Activated CD4-positive, CD25-positive, alpha-beta regulatory T cell treated with anti-CD3 and anti-CD28 coated beads, Interleukin-2, amount 50 U/mL, for 72 hours (primary cell): ENCODE measurements around the gene RIPOR3.
"Not testable (repeated sequence)": the region's sequence is repeated elsewhere in the genome, so short reads cannot be mapped to it uniquely, and the experiment has no call there.

Experiments
- DNase-seq: peaks from one replicate; pipeline ENCODE4 v3.0.0; 2021

Gene RIPOR3

DNA sequence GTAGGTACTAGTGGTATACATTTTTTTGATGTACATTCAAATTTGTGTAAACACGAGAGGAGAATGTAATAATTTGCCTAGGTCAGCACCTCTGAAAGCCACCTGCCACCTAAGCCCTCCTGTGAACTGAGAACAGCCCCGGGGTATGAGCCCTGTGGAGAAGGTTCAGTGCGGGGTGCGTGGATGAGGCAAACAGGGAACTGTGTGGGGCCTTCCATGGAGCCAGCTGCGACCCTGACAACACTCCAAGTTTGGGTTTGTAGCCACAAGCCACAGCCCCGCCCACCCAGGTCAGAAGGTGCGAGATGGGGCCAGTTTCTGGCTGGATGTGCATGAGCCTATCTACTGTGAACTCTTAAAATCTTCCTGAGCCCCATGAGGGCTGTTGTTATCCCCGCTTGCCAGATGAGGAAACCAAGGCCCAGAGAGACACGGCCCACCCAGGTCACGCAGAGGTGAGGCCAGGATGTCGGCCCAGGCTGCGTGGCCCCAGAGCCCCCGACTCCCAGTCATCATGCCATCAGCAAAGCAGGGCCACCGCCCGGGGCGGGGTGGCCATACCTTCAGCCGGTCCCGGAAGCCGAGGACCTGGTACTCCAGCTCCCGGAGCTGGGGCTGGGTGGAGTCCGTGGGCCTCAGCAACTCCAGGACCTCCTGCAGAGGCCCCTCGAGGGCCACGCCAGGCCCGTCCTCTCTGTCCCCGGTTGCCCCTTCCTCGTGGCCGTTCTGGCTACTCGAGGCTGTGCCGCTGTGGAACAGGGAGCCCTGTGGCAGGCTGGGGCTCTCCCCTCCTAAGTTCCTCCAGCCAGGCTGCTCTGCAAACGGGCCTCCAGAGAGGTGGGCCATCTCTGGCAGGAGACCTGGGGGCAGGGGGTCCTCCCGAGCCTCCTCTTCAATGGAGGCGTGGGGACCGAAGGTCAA lies 89.6 kb downstream of the RIPOR3 start:
- no peak for DNase-seq

DNA sequence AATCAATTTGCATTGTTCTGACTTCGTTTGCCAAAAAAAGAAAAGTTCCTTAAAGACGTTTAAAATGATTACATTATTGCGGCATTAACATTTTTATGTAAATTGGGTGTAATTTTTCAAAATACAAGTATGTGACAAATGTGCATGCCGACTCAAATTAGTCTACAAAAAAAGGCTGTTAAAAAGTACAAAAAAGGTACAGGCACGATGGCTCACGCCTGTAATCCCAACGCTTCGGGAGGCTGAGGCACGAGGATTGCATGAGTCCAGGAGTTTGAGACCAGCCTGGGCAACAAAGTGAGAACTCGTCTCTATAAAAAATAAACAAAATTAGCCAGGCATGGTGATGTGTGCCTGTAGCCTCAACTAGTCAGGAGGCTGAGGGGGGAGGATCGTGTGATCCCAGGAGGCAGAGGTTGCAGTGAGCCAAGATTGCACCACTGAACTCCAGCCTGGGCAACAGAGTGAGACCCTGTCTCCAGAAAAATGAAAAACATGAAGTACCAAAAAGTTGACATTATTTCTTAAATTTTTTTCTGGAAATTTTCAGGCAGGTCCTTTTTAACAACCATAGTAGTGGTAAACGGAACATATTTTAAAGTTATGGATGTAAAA lies 91.0 kb downstream of the RIPOR3 start:
- DNase-seq: no peak

DNA sequence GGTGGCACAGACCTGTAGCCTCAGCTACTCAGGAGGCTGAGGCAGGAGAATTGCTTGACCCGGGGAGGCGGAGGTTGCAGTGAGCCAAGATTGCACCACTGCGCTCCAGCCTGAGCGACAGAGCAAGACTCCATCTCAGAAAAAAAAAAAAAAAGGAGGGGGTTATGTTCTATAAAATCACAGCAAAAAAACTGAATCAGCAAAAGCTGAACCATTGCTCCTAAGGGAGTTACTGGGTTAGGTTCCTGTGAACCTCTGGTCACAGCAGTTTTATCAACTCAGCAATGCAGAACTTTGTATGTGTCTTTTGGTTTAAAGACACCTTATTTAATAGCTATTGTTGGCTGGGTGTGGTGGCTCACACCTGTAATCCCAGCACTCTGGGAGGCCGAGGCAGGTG lies 92.6 kb downstream of the RIPOR3 start:
- not testable (repeated sequence) for DNase-seq

DNA sequence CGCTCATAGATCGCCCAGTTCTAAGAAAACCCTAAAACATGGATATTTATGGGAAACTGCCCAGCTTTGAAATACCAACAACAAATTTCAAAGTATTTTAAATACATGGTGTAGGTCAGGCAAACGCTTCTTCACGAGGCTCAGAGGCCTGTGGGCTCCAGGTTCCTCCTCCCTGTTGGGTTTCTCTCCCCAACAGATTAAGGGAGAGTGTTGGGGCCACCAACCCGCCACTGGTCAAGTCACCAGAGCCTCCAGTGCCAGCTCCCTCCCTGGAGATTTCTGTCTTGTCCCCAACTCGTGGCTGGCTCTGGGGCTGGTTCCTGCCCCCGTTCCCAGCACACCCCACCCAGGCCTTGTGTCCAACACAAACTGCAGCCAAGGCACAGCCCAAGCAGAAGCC lies 93.3 kb downstream of the RIPOR3 start:
- no peak for DNase-seq

DNA sequence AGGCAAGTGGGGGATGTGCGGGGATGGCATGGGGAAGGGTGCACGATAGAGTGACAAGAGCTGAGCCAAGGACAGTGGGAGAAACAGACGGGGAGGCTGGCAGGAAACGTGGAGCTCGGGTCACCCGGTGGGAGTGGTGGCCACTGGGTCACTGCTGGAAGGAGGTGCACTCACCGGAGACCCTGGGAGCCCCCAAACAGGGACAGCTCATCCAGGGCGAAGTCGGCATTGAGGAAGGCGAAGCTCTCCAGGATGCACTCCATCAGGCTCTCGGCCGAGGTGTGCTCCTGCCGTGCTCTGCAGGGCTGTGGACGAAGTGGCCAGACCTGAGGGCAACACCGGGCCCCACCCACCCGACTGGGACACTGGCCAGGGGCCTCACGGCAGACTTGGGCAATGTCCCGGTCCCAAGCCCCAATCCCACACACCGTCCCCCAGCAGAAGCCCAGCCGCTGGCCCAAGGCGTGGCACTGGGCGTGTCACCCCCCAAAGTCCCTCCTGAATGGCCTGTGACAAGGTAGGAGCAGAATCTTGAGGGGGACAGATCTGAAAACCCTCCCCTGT lies 93.9 kb downstream of the RIPOR3 start:
- DNase-seq: no peak

DNA sequence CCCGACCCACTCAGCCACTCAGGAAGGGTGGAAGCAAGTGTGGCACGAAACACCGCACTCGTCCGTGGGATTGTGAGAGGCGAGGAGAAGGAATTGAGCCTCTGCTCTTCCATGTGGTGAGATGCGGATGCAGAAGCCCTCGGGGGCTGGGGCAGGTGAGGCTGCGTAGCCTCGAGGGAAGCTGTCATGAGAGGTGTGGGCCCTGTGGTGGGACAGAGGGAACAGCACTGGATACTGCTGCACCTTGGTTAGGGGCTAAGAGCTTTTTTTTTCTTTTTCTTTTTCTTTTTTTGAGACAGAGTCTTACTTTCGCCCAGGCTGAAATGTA lies 94.7 kb downstream of the RIPOR3 start:
- no peak for DNase-seq

DNA sequence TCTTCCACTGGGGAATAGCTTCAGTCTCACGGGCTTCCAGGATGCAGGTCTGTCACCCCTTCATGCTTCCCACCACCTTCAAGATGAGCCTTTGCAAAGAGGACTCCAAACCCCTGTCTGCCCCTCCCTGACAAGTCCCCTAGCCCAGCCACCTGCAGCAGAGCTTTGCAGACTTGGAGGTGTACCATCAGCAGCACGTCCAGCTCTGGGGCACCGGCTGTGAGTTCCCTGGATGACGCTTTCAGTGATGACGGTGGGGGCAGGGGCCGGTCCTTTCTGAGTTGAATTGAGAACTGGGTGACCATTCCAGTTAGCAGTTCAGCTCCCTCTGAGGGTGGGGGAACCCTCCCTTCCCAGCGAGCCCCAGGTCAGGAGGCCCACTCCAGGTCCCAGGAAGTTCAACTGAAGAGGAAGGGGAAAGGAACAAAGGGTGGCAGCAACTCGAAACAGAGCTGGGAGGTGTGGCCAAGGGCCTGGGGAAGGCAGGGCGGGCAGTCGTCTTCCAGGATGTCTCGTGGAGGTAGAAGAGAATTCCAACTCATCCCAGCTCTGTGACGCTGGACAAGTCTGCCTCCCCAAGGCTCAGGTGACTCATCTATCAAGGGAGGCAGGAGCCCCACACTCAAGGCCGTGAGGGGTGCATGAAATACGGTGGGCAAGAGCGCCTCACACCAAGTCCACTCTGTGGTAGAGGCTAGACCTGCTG lies 95.2 kb downstream of the RIPOR3 start:
- DNase-seq: no peak

DNA sequence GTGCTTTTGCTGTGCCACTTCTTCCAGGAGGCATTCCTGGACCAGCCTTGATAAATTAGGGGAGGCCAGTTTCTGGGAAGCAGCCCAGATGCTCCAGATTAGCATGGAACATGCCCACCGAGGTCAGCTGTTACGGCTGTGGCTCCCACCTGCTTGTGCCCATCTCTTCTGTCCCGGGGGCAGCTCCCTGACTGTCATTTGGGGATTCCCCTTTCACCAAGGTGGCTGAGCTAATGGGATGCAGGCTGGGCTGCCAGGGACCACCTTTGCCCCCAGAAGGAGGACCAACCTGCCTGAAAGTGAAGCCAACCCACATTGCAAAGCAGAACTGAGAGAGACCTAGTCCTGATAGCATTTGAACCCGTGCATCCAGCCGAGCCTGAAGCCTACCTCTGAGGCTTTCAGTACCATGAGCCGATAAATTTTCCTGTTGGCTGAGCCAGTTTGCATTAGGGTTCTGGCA lies 95.9 kb downstream of the RIPOR3 start:
- DNase-seq: no peak

DNA sequence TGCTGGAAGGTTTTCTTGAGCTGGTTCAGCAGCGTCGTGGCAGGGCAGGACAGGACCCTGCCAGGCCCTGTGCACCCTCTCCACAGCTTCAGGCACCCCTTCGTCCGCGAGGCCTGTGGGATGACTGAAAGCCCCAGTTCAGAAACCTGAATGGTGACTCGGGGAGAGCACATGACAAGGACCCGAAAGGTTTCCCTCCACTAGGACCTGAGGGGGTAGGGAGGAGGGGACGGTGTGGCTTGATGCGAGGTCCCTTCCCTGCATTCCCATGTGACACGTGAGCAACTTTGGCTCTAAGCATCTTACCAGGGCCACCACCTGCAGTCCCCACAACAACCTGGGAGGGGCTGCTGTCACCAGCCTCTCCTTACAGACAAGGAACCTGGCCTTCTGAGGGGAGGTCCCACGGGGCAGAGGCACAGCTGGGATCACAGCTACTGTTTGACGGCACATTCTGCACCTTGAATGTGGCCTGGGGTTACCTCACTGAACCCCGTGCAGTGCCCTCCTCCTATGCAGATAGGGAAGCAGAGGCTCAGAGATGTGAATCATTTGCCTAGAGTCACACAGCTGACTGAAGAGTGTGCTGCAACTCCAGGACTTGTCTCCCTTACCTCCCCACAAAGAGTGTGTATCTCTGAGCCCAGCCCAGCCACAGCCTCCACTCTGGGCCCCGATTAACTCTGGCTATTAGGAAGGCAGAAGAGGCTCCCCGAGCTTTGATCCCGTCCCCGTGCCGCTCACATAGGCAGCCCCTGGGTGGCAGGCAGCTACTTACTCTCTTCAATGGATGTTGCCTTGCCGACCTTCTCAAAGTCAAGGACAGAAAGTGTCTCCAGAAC lies 96.5 kb downstream of the RIPOR3 start:
- no peak for DNase-seq

DNA sequence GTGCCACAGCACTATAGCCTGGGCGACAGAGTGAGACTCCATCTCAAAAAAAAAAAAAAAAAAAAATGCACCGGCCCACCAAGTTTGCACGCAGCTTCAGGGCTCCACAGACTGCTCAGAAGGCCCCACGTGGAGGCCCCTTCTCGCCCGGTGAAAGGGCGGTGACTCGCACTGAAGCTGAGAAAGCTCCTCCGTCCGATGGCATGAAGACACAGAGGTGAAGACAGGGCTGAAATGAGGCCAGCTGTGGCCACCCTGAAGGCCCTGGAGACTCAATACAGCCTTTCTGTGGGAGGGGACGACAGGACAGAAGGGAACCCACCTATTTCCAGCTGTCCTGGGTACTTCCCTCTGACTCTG lies 97.1 kb downstream of the RIPOR3 start:
- no peak for DNase-seq

DNA sequence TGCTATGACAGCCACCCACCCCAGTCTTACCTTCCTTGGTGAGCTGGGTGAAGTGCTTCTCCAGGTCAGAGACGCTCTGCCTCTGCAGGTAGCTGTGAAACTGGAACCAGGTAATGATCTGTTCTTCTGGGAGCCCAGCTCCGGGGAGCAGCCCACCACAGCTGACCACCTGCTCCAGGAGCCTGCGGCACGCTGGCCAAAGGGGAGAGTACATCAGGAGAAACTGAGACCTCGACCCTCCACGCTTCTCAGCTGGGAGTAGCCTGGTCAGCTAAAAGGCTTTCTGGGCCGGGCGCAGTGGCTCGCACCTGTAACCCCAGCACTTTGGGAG lies 98.4 kb downstream of the RIPOR3 start:
- DNase-seq: no peak

DNA sequence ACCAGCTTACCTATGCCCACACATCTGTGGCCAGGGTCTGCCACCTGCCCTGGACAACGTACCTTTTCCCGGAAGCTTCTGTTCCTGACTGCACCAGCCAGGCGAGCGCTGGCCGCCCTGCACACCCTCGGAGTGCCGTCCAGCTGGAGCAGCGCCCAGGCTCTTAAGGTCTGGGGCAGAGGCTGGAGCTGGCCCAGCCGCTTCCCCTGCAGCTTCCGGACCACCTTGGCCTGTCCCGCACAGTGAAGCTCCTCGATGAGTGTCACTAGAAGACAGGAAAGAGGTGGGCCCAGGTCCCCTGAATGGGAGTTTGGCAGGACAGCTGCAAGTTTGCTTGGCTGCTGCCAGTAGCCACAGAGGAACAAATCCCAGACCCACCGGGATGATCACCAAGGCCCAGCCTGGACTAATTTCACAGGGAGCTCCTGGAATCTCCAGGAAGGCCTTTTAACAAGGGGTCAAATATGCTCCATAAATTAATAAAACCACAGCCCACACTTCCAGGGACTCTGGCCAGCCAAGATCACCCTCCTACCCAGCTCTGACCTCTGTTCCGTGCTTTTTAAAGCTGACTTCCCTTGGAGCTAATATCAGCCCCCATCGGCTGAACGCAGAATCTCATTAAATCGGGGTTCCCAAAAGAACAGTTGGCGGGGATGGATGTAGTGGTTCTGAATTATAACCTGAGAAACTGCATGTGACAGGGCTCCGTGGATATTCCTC lies 98.9 kb downstream of the RIPOR3 start:
- no peak for DNase-seq

DNA sequence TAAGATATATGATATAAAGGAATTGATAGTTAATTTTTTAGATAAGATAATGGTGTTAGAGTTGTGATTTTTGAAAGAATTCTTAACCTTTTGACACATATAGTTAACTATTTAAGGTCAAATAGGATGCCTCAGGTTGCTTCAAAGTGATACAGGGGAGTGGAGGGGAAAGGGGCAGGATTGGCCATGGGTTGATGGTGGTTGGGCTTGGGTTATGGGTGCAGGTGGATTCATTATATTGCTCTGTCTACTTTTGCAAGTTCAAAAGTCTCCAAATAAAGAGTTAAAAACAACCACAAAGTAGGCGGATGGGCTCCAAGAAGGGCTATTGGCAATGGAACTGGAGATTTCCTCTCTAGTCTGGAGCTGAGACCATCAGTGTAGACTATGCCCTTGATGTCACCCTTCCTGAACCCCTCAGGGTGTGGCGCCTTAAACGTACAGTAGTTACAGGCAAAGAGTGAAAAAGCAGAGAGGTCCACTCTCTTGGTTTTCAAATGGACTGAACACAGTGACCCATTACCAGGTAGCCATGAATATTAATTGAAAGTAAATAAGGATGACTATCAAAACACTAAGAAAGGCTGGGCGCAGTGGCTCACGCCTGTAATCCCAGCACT lies 100.0 kb downstream of the RIPOR3 start:
- DNase-seq: no peak

DNA sequence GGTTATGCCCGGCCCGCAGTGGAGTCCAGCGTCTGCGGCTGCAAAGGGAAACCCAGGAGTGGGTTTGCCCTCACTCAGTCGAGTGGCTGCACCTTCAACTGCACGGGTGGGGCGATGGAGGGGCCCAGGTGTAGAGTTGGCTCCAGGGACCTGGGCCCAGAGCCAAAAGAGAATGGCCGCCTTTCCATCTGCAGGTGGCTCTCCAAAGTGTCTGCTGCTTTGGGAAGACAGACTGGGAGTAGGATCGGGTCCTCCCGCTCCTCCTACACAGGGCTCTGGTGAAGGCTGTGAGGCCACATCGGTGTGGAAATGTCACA lies 101.0 kb downstream of the RIPOR3 start:
- DNase-seq: no peak

DNA sequence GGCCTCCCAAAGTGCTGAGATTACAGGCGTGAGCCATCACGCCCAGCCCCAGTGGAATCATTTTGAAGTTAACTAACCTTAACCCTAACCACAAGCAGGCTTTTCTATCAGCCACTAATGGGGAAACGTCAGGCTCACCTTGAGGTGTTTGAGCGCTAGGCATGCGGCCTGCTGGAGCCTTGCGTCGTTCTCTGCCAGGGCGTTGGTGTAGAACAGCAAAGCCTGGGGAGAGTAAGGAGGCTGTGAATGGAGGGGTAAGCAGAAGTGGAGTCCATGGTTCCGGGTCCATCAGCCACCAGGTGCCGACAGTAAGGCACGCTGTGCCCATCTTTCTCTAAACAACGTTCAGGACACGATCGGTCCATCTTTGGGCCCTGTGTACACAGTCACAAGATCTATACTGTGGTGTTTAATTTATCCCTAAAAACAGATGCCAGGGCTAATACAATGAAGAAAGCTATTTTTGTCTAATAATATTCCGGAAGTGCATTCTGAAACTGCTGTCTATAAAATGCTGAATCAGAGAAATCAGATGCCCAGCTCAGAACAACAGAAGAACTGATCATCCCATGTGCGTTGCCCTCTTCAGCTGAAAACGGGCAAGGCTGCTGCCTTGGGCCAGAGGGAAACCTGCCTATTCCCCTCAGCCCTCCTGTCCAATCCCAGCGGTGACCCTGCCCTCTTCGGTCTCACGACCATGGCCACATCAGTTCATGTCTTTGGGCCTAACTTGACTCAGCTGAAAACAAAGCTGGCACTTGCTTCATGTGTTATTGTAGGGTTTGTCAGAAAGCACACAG lies 101.6 kb downstream of the RIPOR3 start:
- no peak for DNase-seq

DNA sequence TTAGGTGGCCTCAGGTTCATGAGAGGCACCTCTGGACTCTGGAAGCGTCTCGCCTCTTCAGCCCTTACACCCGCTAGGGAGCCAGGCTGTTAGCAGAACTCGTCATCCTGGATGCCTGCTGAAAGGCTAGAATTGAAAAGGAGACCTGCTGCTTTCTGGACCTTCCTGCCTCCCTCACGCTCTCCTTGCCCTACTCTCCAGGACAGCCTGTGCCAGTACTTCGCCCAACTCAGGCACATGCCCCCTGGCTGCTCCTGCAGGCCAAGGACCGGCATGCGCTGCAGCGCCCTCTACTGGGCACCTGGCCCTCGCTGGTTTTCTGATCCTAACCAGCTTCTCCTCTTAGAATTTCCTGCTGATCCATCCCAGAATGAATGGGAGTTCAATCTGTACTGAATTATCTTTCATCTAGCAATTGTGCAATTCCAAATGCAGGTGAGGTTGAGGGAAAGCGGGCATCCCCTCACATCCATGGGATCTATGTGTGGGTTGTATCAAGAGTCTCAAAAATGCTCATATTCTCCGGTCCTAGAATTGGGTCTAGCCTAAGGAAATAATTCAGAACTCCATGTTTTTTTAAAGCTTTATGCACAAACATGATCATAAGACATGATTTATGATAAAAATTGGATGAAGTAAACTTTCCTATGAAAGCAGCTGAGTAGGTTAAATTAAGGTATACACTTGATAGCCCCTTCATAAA lies 103.2 kb downstream of the RIPOR3 start:
- peak; percentile 82 for DNase-seq

DNA sequence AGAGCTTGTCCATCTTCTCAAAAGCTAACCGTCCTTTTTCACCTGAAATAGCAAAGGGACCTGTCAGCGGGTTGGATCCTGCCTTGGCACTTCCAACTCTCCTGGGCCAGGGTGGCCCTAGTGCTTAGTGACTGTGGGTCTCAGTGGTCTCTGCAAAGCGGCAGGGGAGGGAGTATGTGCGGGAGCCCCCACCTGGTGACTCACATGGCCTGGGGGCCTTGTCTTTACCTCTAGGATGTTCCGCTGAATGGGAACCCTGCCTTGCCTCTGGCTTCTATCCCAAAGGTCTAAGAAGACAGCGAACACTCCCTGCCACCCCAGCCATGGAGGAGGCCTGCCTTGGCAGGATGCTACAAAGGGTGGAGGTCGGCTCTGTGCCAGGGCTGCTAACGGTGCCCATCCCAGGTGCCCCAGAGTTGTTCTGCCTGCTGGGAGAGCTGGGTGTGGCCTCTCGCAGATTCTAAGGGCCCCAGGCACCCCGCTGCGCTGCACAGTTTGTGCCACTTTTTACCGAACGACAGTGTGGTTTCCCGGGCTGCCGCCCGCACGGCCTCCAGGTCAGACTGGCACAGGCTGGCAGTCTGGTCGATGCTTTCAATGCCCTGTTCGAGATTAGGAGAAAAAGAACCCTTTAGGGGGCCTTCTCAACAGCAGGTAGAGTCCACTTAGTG lies 103.9 kb downstream of the RIPOR3 start:
- no peak for DNase-seq

DNA sequence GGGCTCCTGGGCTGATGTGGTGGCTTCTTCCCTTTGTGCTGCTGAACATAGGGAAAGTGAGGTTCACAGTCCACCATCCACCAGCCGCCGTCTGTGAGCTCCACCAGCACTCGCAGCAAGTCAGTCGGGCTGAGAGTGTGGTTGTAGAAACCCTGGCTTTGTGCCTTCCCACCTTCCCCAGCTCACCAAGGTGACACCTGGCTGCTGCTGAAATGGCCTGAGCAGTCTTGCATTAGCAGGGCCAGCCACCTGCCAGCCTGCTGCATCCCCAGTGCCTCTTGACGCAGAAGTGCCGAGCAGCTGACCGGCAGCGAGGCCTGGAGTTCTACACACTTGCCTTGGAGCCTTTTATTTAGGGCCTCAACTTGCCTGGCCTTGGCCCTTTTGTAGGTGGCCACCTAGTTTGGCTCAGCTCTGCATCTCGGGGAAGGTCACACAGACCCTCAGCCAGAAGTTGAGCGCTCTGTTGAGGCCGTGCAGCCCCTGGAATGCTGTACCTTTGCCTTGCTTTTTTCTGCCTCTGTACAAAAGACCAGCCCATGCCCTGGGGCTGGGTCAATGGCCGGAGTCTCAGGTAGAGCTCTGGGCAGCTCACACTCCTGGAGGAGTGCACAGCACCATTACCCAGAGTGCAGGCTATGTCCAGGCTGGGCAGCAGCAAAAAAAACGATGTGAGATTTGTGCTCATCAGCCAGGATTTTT lies 104.7 kb downstream of the RIPOR3 start:
- DNase-seq: no peak

DNA sequence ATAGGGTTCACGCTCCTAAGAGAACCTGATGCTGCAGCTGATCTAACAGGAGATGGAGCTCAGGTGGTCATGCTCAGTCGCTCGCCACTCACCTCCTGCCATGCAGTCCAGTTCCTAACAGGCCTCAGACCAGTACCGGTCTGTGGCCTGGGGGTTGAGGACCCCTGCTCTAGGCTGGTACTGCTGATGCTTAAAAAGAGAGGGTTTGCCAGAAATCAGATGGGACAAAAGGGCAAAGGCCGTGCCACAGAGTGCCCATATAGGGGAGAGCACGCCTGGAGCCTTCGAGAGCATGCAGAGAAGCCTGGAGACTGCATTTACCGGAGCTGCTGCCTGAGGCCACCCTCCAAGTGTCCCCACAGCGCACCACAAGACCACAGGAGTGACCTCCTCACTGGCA lies 105.7 kb downstream of the RIPOR3 start:
- no peak for DNase-seq
